Left ventricle myocardium inferior (tissue), 1 donor: ENCODE measurements around the gene CDC37L1. TPM values are rescaled to one million over a fixed set of nuclear protein-coding genes. Genes with fewer than 3 reads are reported as not detected.

ENCODE experiments used
- DNase-seq: peaks from one replicate; pipeline ENCODE4 v3.0.0-alpha.2; 2020
- H3K27ac ChIP-seq: fragments of 200-600 bp; replicated peaks from 2 replicates; pipeline ENCODE4 v1.8.0; 2021
- H3K27me3 ChIP-seq: fragments of 200-600 bp; 2 replicates; pipeline ENCODE4 v1.8.0; 2021; ENCODE audit warnings: low read depth
- H3K36me3 ChIP-seq: fragments of 200-600 bp; 2 replicates; pipeline ENCODE4 v1.8.0; 2021
- H3K4me1 ChIP-seq: fragments of 200-600 bp; 2 replicates; pipeline ENCODE4 v1.8.0; 2021
- H3K4me3 ChIP-seq: fragments of 200-600 bp; 2 replicates; pipeline ENCODE4 v1.8.0; 2021; ENCODE audit warnings: mild to moderate bottlenecking, moderate library complexity
- H3K9me3 ChIP-seq: fragments of 200-600 bp; replicated peaks from 2 replicates; pipeline ENCODE4 v1.8.0; 2021
- CTCF ChIP-seq: fragments of 200-600 bp; IDR thresholded peaks from 2 replicates; pipeline ENCODE4 v1.8.0; 2021; ENCODE audit warnings: antibody characterized with exemption, mild to moderate bottlenecking, borderline replicate concordance
- intact Hi-C: fragments of 100-400 bp; cut with micrococcal nuclease; formaldehyde crosslinking; loops from one replicate; pipeline ENCODE4 v1.11.0; 2022
- total RNA-seq: library from RNA; stranded (reverse); fragmentation: NEBNext Ultra II Directional; extraction: Animal tissue kit (Norgen Biotek cat#: 25700); gene quantifications from one replicate; pipeline ENCODE4 v1.2.1, GENCODE V29; 2021
- donor health status: DM: no; HTN: yes; CAD: no; lungs with severe emphysema.

The CDC37L1 gene
- total RNA-seq, 1 donor from 2014 or later, result 42.4 TPM

- no peaks in the 10 kb centered on the region for H3K27me3 ChIP-seq
- H3K27ac ChIP-seq, result no peak overlapping the region
- TF ChIP-seq CTCF, result no peak
- intact Hi-C loops, result no loop called here
- no peaks in the 10 kb centered on the region for H3K9me3 ChIP-seq
- H3K4me3 ChIP-seq, result no peak overlapping the region
- H3K36me3 ChIP-seq, result peaks cover 87% of the 10 kb centered on the region
- no peak for DNase-seq
- H3K4me1 ChIP-seq, result peaks cover 10% of the 10 kb centered on the region
These were observed 24.8 kb downstream of the CDC37L1 start for GRCh38 chr9:4704129-4704528.

- TF ChIP-seq CTCF, result no peak
- H3K27me3 ChIP-seq, result no peaks in the 10 kb centered on the region
- no peak overlapping the region for H3K27ac ChIP-seq
- H3K4me1 ChIP-seq, result peaks cover 4% of the 10 kb centered on the region
- DNase-seq, result no peak
- peaks cover 85% of the 10 kb centered on the region for H3K36me3 ChIP-seq
- H3K4me3 ChIP-seq, result no peak overlapping the region
- intact Hi-C loops, result no loop called here
- no peaks in the 10 kb centered on the region for H3K9me3 ChIP-seq
These were observed 26.7 kb downstream of the CDC37L1 start for GRCh38 chr9:4706021-4706420.

GRCh38 chr9:4706971-4707622 lies 27.7 kb downstream of the CDC37L1 start:
- Histone ChIP-seq H3K27ac (no peak overlapping the region), H3K27me3 (no peaks in the 10 kb centered on the region), H3K4me3 (no peak overlapping the region), H3K9me3 (no peaks in the 10 kb centered on the region), H3K36me3 (peaks cover 85% of the 10 kb centered on the region), H3K4me1 (no peaks in the 10 kb centered on the region)
- no peak for TF ChIP-seq CTCF
- DNase-seq, result no peak
- intact Hi-C loops, result no loop called here

- Histone ChIP-seq H3K9me3 (no peaks in the 10 kb centered on the region), H3K27me3 (no peaks in the 10 kb centered on the region), H3K4me1 (no peaks in the 10 kb centered on the region), H3K4me3 (no peak overlapping the region), H3K27ac (no peak overlapping the region), H3K36me3 (peaks cover 80% of the 10 kb centered on the region)
- intact Hi-C loops, result no loop called here
- DNase-seq, result no peak
- TF ChIP-seq CTCF, result no peak
These were observed 30.0 kb downstream of the CDC37L1 start for GRCh38 chr9:4709380-4709779.

GRCh38 chr9:4713849-4714248 lies 34.5 kb downstream of the CDC37L1 start:
- intact Hi-C loops, result no loop called here
- Histone ChIP-seq H3K9me3 (no peaks in the 10 kb centered on the region), H3K27ac (no peak overlapping the region), H3K4me3 (no peak overlapping the region), H3K36me3 (peaks cover 84% of the 10 kb centered on the region), H3K4me1 (peaks cover 6% of the 10 kb centered on the region), H3K27me3 (no peaks in the 10 kb centered on the region)
- no peak for DNase-seq
- no peak for TF ChIP-seq CTCF
